ENCODE measurements around the gene FURIN.
"Not testable (repeated sequence)": the region's sequence is repeated elsewhere in the genome, so short reads cannot be mapped to it uniquely, and the experiment has no call there.

Gene FURIN

GRCh38 chr15:90871139-90871715, 2.8 kb downstream of the FURIN start:
- no peak for DNase-seq

GRCh38 chr15:90871716-90872485, 3.5 kb downstream of the FURIN start:
- DNase-seq: peak in 1 of 2 experiments; percentile 15

GRCh38 chr15:90872486-90873184, 4.2 kb downstream of the FURIN start:
- no peak for DNase-seq

- no peak for DNase-seq
Observed at GRCh38 chr15:90873488-90873997, 5.2 kb downstream of the FURIN start.

- DNase-seq: no peak
Observed at GRCh38 chr15:90873998-90874605, 5.7 kb downstream of the FURIN start.

GRCh38 chr15:90874986-90875385, 6.6 kb downstream of the FURIN start:
- not testable (repeated sequence) for DNase-seq

GRCh38 chr15:90875549-90875981, 7.2 kb downstream of the FURIN start:
- no peak for DNase-seq

- no peak for DNase-seq
Observed at GRCh38 chr15:90876046-90876445, 7.7 kb downstream of the FURIN start.

- no peak for DNase-seq
Observed at GRCh38 chr15:90876512-90877170, 8.3 kb downstream of the FURIN start.

- DNase-seq: no peak
Observed at GRCh38 chr15:90877315-90877714, 8.9 kb downstream of the FURIN start.

GRCh38 chr15:90877996-90878395, 9.6 kb downstream of the FURIN start:
- no peak for DNase-seq

- no peak for DNase-seq
Observed at GRCh38 chr15:90878660-90879059, 10.3 kb downstream of the FURIN start.

- no peak for DNase-seq
Observed at GRCh38 chr15:90879730-90880366, 11.5 kb downstream of the FURIN start.

- no peak for DNase-seq
Observed at GRCh38 chr15:90880381-90881145, 12.2 kb downstream of the FURIN start.

- DNase-seq: no peak
Observed at GRCh38 chr15:90881181-90881977, 13.0 kb downstream of the FURIN start.

GRCh38 chr15:90881978-90882721, 13.8 kb downstream of the FURIN start:
- no peak for DNase-seq

- no peak for DNase-seq
Observed at GRCh38 chr15:90882781-90883525, 14.6 kb downstream of the FURIN start.

- DNase-seq: no peak
Observed at GRCh38 chr15:90883526-90883975, 15.2 kb downstream of the FURIN start.

Measured in cerebellar nuclear complex (tissue), 1 donor.